Fibroblast of mammary gland (primary cell): Measurements from ENCODE around the gene EQTN.

Source experiments
- DNase-seq: peaks from one replicate; pipeline ENCODE4 v3.0.0-alpha.2; 2010; ENCODE audit warnings: low read depth
- H3K4me3 ChIP-seq: 2 replicates; pipeline ENCODE4 v1.5.1; 2011; ENCODE audit warnings: low read depth, mild to moderate bottlenecking, low read length, moderate library complexity; ENCODE audit not compliant: control insufficient read depth
- TF ChIP-seq, protein P1 (sequence below): conservative IDR thresholded peaks from 2 replicates; pipeline ENCODE4 v1.5.1; 2011; ENCODE audit warnings: low read depth, low read length, inconsistent platforms; ENCODE audit not compliant: control insufficient read depth, insufficient read depth

The EQTN gene

DNA sequence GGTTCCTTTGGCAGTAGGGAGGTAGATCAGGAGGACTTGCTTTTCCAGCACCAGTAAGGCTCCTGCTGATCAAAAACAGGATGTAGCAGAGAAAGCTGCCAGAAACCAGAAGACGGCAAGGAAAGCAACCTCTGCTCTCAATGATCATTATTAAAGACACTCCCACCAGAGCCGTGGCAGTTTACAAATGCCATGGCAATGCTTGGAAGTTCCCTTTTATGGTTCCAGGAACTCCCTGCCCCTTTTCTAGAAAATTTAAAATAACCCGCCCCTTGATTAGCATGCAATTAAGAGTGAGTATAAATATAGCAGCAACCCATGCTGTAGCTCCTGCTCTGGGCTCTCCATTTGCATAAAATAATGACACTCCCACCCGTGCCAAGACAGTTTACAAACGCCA, 16.1 kb downstream of the EQTN start:
- TF ChIP-seq, protein P1, sequence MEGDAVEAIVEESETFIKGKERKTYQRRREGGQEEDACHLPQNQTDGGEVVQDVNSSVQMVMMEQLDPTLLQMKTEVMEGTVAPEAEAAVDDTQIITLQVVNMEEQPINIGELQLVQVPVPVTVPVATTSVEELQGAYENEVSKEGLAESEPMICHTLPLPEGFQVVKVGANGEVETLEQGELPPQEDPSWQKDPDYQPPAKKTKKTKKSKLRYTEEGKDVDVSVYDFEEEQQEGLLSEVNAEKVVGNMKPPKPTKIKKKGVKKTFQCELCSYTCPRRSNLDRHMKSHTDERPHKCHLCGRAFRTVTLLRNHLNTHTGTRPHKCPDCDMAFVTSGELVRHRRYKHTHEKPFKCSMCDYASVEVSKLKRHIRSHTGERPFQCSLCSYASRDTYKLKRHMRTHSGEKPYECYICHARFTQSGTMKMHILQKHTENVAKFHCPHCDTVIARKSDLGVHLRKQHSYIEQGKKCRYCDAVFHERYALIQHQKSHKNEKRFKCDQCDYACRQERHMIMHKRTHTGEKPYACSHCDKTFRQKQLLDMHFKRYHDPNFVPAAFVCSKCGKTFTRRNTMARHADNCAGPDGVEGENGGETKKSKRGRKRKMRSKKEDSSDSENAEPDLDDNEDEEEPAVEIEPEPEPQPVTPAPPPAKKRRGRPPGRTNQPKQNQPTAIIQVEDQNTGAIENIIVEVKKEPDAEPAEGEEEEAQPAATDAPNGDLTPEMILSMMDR: no peak
- no peak overlapping the region for H3K4me3 ChIP-seq
- DNase-seq: peak; percentile 40

DNA sequence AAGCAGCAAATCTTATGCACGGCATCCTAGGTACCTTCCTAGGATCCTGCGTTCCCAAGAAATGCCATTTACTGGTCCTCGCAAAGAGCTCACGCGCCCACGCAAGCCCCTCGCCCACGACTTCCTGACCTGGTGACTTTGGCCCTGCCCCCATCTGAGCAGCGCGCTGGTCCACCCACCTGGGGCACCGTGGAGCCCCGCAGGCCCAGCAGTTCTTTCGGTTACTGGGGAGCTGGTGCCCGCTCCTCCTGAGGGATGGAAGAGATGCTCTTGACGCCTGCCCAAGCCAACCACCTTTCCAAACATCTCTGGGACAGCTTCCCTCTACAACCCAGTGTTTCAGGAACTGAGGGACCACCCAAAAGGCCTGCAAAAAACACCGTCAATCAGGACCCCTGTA, 16.7 kb downstream of the EQTN start:
- H3K4me3 ChIP-seq: no peak overlapping the region
- TF ChIP-seq, protein P1: no peak
- no peak for DNase-seq

DNA sequence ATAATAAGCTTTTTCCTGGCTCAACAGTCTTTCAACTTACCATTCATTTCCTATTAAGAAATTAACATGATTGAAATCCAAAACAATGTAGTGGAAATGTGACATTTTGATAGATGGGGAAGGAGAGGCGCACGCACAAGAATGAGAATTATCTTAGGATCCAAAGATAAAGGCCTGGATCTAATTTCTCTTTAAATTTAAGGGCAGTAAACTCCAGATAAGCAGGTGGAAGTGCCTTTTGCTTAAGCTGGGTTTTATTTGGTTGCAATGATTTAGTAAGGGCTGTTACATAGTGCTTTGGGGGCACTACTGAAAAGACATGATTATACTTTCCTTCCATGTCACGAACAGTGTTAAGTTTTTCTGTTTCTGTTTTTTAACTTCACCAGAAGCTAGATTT, 17.3 kb downstream of the EQTN start:
- H3K4me3 ChIP-seq: no peak overlapping the region
- no peak for DNase-seq
- TF ChIP-seq, protein P1: no peak

DNA sequence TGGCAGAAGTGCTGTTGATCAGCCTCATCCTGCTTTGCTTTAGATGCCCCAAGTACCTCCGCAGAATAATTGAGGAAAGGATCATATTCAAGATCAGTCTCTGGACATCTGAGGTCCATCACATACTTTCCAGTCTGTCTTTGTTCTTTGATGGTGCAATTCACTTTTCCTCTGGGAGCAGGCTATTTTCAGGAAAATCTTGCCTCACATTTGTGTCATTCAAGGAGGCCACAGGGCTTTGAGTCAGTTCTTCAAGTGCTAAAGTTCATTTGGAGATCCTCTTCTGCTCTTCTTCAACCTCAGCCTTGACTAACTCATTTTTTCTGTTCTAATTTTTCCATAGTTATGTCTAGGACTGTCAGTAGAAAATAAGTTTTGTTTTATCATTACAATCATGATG, 18.6 kb downstream of the EQTN start:
- DNase-seq: peak; percentile 74
- TF ChIP-seq, protein P1: no peak
- no peak overlapping the region for H3K4me3 ChIP-seq

DNA sequence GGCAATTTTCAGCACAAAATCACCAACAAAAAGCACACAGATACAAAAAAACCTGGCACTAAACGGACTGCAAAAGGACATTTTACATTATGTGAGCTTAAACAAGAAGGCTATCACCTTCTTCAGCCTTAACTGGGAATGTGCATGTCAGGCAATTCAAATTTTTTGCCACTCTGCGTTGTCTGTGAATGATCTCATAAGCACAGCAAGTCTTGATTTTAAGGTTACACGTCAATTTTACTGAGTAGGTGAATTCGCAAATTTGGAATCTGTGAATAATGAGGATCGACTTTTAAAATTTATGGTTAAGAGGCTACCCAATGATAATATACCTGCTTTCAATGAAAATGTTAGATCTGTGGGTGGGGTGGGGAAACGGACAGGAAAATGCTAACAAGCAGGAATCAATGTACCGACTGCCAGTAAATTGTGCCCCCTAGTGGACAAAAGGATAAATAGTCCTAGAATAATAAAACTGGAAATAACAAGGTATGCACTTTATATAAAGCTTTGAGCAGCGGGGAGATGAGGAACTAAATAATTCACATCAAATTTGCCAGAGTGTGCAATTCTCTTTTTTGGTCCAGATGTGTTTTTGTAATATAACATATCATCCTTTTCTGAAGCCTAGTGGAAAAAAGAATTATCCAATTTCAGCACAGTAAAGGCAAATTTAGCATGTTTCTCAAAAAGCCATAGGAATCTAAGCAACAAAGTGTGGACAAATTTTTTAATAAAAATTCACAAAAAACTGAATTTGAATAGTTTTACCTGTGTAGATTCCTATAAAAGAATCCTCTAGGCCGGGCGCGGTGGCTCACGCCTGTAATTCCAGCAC, 20.5 kb downstream of the EQTN start:
- peak; percentile 67 for DNase-seq
- no peak overlapping the region for H3K4me3 ChIP-seq
- TF ChIP-seq, protein P1: peak; percentile 66

DNA sequence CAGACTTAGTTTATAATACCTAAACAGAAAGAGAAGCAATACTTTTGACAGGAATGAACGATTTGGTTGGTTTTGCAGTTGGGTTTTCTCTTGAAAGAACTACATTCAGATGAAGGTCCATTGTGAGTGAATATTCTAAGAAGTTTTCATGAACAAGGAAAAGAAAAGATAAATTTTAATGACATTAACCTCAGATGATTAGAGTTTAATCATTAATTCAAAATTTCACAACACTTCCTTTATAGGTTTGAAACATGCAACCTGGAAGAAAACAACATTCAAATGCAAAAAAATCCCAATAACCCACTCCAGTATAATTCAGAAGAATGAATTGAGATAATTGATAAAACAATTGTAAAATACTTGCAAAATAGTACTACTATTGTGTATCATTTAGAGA, 23.8 kb downstream of the EQTN start:
- no peak for DNase-seq
- no peak overlapping the region for H3K4me3 ChIP-seq
- TF ChIP-seq, protein P1: no peak
